Esophagus mucosa (tissue), 1 donor: ENCODE measurements around the gene GGTA1. TPM values are rescaled to one million over a fixed set of nuclear protein-coding genes. Genes with fewer than 3 reads are reported as not detected.

Experiments used
- total RNA-seq: library from RNA; stranded (reverse); gene quantifications from one replicate; pipeline ENCODE4 v1.2.4, GENCODE V29; 2023
- donor health status: DM: yes; HTN: yes; CAD: no.

The GGTA1 gene
- total RNA-seq, 1 donor from 2014 or later, result 7.1 TPM

Other genes starting within 250 kb of the GGTA1 start
- gene GSN, start 231.7 kb downstream of the GGTA1 start, total RNA-seq, result 270 TPM
- 65.5 TPM for gene STOM, start 129.6 kb downstream of the GGTA1 start, total RNA-seq
- 46.0 TPM for gene DAB2IP, start 151.8 kb upstream of the GGTA1 start, total RNA-seq